ENCODE data around the gene NCKAP5.
A peak's percentile ranks its signal among the peaks of the same experiment; 100 is the strongest.

Gene NCKAP5

GRCh38 chr2:132975193-132976105, 592.8 kb downstream of the NCKAP5 start:
- peaks cover 26% of the 10 kb centered on the region for H3K4me1 Mint-ChIP-seq
- H3K27me3 Mint-ChIP-seq (ENCODE audit: low read depth), result peaks cover 6% of the 10 kb centered on the region
- no peaks in the 10 kb centered on the region for H3K9me3 Mint-ChIP-seq
- no peaks in the 10 kb centered on the region for H3K36me3 Mint-ChIP-seq (ENCODE audit: low read depth)
- H3K27ac Mint-ChIP-seq, result peak overlapping the region in 2 of 3 experiments; percentile 4 to 13
- no peak for TF ChIP-seq CTCF (IDR thresholded peaks at IDR 0.05; ENCODE audit: unreplicated experiment in 3 of 3)
- H3K4me3 Mint-ChIP-seq, result no peak overlapping the region

- H3K4me3 Mint-ChIP-seq, result no peak overlapping the region
- peak overlapping the region in 1 of 3 experiments; percentile 13 for H3K27ac Mint-ChIP-seq
- peaks cover 5% of the 10 kb centered on the region for H3K27me3 Mint-ChIP-seq (ENCODE audit: low read depth)
- H3K36me3 Mint-ChIP-seq (ENCODE audit: low read depth), result no peaks in the 10 kb centered on the region
- no peaks in the 10 kb centered on the region for H3K9me3 Mint-ChIP-seq
- no peak for TF ChIP-seq CTCF (IDR thresholded peaks at IDR 0.05; ENCODE audit: unreplicated experiment in 3 of 3)
- H3K4me1 Mint-ChIP-seq, result peaks cover 26% of the 10 kb centered on the region
Measured at GRCh38 chr2:132974467-132975095, 593.7 kb downstream of the NCKAP5 start.

- peaks cover 21% of the 10 kb centered on the region for H3K4me1 Mint-ChIP-seq
Measured at GRCh38 chr2:132971310-132972061, 596.8 kb downstream of the NCKAP5 start.

GRCh38 chr2:132969371-132969985, 598.8 kb downstream of the NCKAP5 start:
- Mint-ChIP-seq H3K27me3 (ENCODE audit: low read depth) (peaks cover 4% of the 10 kb centered on the region), H3K36me3 (ENCODE audit: low read depth) (no peaks in the 10 kb centered on the region), H3K9me3 (no peaks in the 10 kb centered on the region), H3K27ac (no peak overlapping the region), H3K4me3 (no peak overlapping the region), H3K4me1 (peaks cover 10% of the 10 kb centered on the region)
- no peak for TF ChIP-seq CTCF (IDR thresholded peaks at IDR 0.05; ENCODE audit: unreplicated experiment in 3 of 3)

More at GRCh38 chr2:132971310-132972061, 596.8 kb downstream of the NCKAP5 start:
- Mint-ChIP-seq H3K36me3 (ENCODE audit: low read depth) (no peaks in the 10 kb centered on the region), H3K4me3 (no peak overlapping the region), H3K27ac (no peak overlapping the region), H3K27me3 (ENCODE audit: low read depth) (peaks cover 4% of the 10 kb centered on the region), H3K9me3 (no peaks in the 10 kb centered on the region)
- TF ChIP-seq CTCF (IDR thresholded peaks at IDR 0.05; ENCODE audit: unreplicated experiment in 3 of 3), result no peak

- Mint-ChIP-seq H3K4me3 (no peak overlapping the region), H3K4me1 (peaks cover 12% of the 10 kb centered on the region), H3K27ac (no peak overlapping the region), H3K9me3 (no peaks in the 10 kb centered on the region), H3K36me3 (ENCODE audit: low read depth) (no peaks in the 10 kb centered on the region), H3K27me3 (ENCODE audit: low read depth) (peaks cover 14% of the 10 kb centered on the region)
- no peak for TF ChIP-seq CTCF (IDR thresholded peaks at IDR 0.05; ENCODE audit: unreplicated experiment in 3 of 3)
Measured at GRCh38 chr2:132965460-132965859, 602.8 kb downstream of the NCKAP5 start.

Measured in nephron (organoid).